Breast epithelium (tissue), 4 donors: Measurements from ENCODE around the gene EXPH5. TPM values are rescaled to one million over a fixed set of nuclear protein-coding genes. Genes with fewer than 3 reads are reported as not detected.

ENCODE experiments used
- DNase-seq, 2 donors: peaks; one replicate each; pipeline ENCODE4 v3.0.0-alpha.2; 2019; ENCODE audit warnings: low spot score in 2 of 2
- H3K27ac ChIP-seq, 2 donors: fragments of 200-600 bp; sonication (generic) in 1 of 2; one replicate each; pipeline ENCODE4 v1.5.1; 2016 to 2019; ENCODE audit warnings: mild to moderate bottlenecking in 1 of 2
- H3K27me3 ChIP-seq, 2 donors: fragments of 200-600 bp; sonication (generic) in 1 of 2; one replicate each; pipeline versions ENCODE4 v1.5.1 to v1.6.0; 2017 to 2019; ENCODE audit warnings: control low read depth in 1 of 2, mild to moderate bottlenecking in 1 of 2
- H3K36me3 ChIP-seq: fragments of 200-600 bp; one replicate; pipeline ENCODE4 v1.5.1; 2019
- H3K4me1 ChIP-seq, 2 donors: fragments of 200-600 bp; sonication (generic); one replicate each; pipeline ENCODE4 v1.5.1; 2016 to 2019; ENCODE audit warnings: control low read depth in 1 of 2
- H3K4me3 ChIP-seq, 3 donors: fragments of 200-600 bp; sonication (generic); 1 replicate in 2 of 3; 2 replicates in 1 of 3; pipeline ENCODE4 v1.5.1; 2016 to 2019; ENCODE audit warnings: mild to moderate bottlenecking in 3 of 3, moderate library complexity in 2 of 3
- H3K9me3 ChIP-seq, 2 donors: fragments of 200-600 bp; sonication (generic) in 1 of 2; one replicate each; pipeline ENCODE4 v1.5.1; 2016 to 2019; ENCODE audit warnings: control low read depth in 1 of 2
- CTCF ChIP-seq, 3 donors: fragments of 450-650 bp; IDR thresholded peaks; one replicate each; pipeline ENCODE4 v1.5.1; 2016 to 2017; ENCODE audit warnings: antibody characterized with exemption in 3 of 3, mild to moderate bottlenecking in 3 of 3, moderate library complexity in 3 of 3
- POLR2A ChIP-seq: fragments of 450-650 bp; IDR thresholded peaks from one replicate; pipeline ENCODE4 v1.6.1; 2016; ENCODE audit warnings: antibody characterized with exemption, mild to moderate bottlenecking, moderate library complexity
- POLR2AphosphoS5 ChIP-seq, 3 donors: sonication (generic); formaldehyde crosslinking; IDR thresholded peaks; one replicate each; pipeline ENCODE4 v1.6.1; 2017; ENCODE audit warnings: antibody characterized with exemption in 3 of 3
- intact Hi-C: fragments of 100-400 bp; cut with DNase I; formaldehyde crosslinking; loops from one replicate; pipeline ENCODE4 v1.15.1; 2023; ENCODE audit warnings: low total_unique reads
- total RNA-seq, 3 donors: library from RNA; depleted of rRNA; stranded (reverse); fragments of >200 nt; gene quantifications; one replicate each; pipeline ENCODE4 v1.1.0, GENCODE V29; 2016

The EXPH5 gene
- total RNA-seq, 3 donors from 2014 or later: 3.2 to 16.8 (median 8.8) TPM

- Histone ChIP-seq H3K9me3 (no peaks in the 10 kb centered on the region), H3K27ac (peak overlapping the region in 1 of 2 donors; percentile 1), H3K4me1 (no peaks in the 10 kb centered on the region), H3K36me3 (no peaks in the 10 kb centered on the region), H3K4me3 (no peak overlapping the region), H3K27me3 (no peaks in the 10 kb centered on the region)
- intact Hi-C loops: no loop called here
- no peak for DNase-seq
- no peak for TF ChIP-seq CTCF (IDR thresholded peaks at IDR 0.05)
- TF ChIP-seq POLR2A: no peak
- peak in 1 of 3 donors; percentile 12 for TF ChIP-seq POLR2AphosphoS5 (IDR thresholded peaks at IDR 0.05)
These were observed 69.1 kb downstream of the EXPH5 start for GRCh38 chr11:108524422-108524821.

GRCh38 chr11:108522318-108522717, 71.2 kb downstream of the EXPH5 start:
- H3K4me1 ChIP-seq: no peaks in the 10 kb centered on the region
- no peak for DNase-seq
- H3K4me3 ChIP-seq: no peak overlapping the region
- no peak overlapping the region for H3K27ac ChIP-seq
- no peaks in the 10 kb centered on the region for H3K36me3 ChIP-seq
- H3K27me3 ChIP-seq: no peaks in the 10 kb centered on the region
- TF ChIP-seq POLR2AphosphoS5 (IDR thresholded peaks at IDR 0.05) (no peak), POLR2A (no peak), CTCF (IDR thresholded peaks at IDR 0.05) (no peak)
- intact Hi-C loops: no loop called here
- H3K9me3 ChIP-seq: no peaks in the 10 kb centered on the region

- intact Hi-C loops: no loop called here
- no peak overlapping the region for H3K4me3 ChIP-seq
- H3K27ac ChIP-seq: no peak overlapping the region
- no peak for DNase-seq
- H3K27me3 ChIP-seq: no peaks in the 10 kb centered on the region
- TF ChIP-seq CTCF (IDR thresholded peaks at IDR 0.05): no peak
- no peak for TF ChIP-seq POLR2AphosphoS5 (IDR thresholded peaks at IDR 0.05)
- no peak for TF ChIP-seq POLR2A
- H3K4me1 ChIP-seq: no peaks in the 10 kb centered on the region
- H3K9me3 ChIP-seq: no peaks in the 10 kb centered on the region
- peaks cover under 1% of the 10 kb centered on the region for H3K36me3 ChIP-seq
These were observed 75.0 kb downstream of the EXPH5 start for GRCh38 chr11:108518581-108518980.

GRCh38 chr11:108516125-108516524, 77.4 kb downstream of the EXPH5 start:
- TF ChIP-seq CTCF (IDR thresholded peaks at IDR 0.05) (no peak), POLR2A (no peak), POLR2AphosphoS5 (IDR thresholded peaks at IDR 0.05) (no peak)
- Histone ChIP-seq H3K27me3 (no peaks in the 10 kb centered on the region), H3K4me1 (no peaks in the 10 kb centered on the region), H3K4me3 (no peak overlapping the region), H3K36me3 (peaks cover 4% of the 10 kb centered on the region), H3K9me3 (no peaks in the 10 kb centered on the region), H3K27ac (no peak overlapping the region)
- DNase-seq: no peak
- intact Hi-C loops: no loop called here

- DNase-seq: no peak
- TF ChIP-seq POLR2A (no peak), POLR2AphosphoS5 (IDR thresholded peaks at IDR 0.05) (no peak), CTCF (IDR thresholded peaks at IDR 0.05) (no peak)
- intact Hi-C loops: no loop called here
- peaks cover 4% of the 10 kb centered on the region for H3K36me3 ChIP-seq
- H3K9me3 ChIP-seq: no peaks in the 10 kb centered on the region
- H3K4me1 ChIP-seq: no peaks in the 10 kb centered on the region
- H3K27ac ChIP-seq: no peak overlapping the region
- no peak overlapping the region for H3K4me3 ChIP-seq
- H3K27me3 ChIP-seq: no peaks in the 10 kb centered on the region
These were observed 80.9 kb downstream of the EXPH5 start for GRCh38 chr11:108512708-108513107.
